Right ventricle myocardium superior (tissue), 1 donor: Measurements from ENCODE around the gene TCP10L. TPM values are rescaled to one million over a fixed set of nuclear protein-coding genes. Genes with fewer than 3 reads are reported as not detected.
"Not testable (repeated sequence)": the region's sequence is repeated elsewhere in the genome, so short reads cannot be mapped to it uniquely, and the experiment has no call there.

Experiments
- ATAC-seq: fragments of 200-7000 bp; cut with Tn5 transposase; one replicate; pipeline ENCODE4 v1.9.1; 2020; ENCODE audit warnings: mild to moderate bottlenecking; ENCODE audit not compliant: poor library complexity
- DNase-seq: peaks from one replicate; pipeline ENCODE4 v3.0.0-alpha.2; 2020
- intact Hi-C: fragments of 100-400 bp; cut with DNase I; formaldehyde crosslinking; loops from one replicate; pipeline ENCODE4 v1.11.2; 2022
- total RNA-seq: library from RNA; stranded (reverse); fragmentation: NEBNext Ultra II Directional; extraction: Animal tissue kit (Norgen Biotek cat#: 25700); gene quantifications from one replicate; pipeline ENCODE4 v1.2.1, GENCODE V29; 2021
- donor health status: DM: no; HTN: yes; CAD: no; lungs with severe emphysema.

Gene TCP10L
- total RNA-seq, 1 donor from 2014 or later, result 2.4 TPM

- DNase-seq (no peak), ATAC-seq (no peak)
- intact Hi-C loops, result no loop called here
Observed at GRCh38 chr21:32562915-32563314, 22.4 kb downstream of the TCP10L start.

GRCh38 chr21:32562426-32562825 lies 22.9 kb downstream of the TCP10L start:
- DNase-seq (no peak), ATAC-seq (peak; percentile 67)
- intact Hi-C loops, result no loop called here

GRCh38 chr21:32561476-32561875 lies 23.8 kb downstream of the TCP10L start:
- DNase-seq, intact Hi-C loops, ATAC-seq: not testable (repeated sequence)

- intact Hi-C loops, result no loop called here
- ATAC-seq (no peak), DNase-seq (no peak)
Observed at GRCh38 chr21:32560896-32561295, 24.4 kb downstream of the TCP10L start.

GRCh38 chr21:32559006-32559610 lies 26.2 kb downstream of the TCP10L start:
- DNase-seq, result no peak
- no peak for ATAC-seq
- intact Hi-C loops, result no loop called here

GRCh38 chr21:32558106-32558505 lies 27.2 kb downstream of the TCP10L start:
- DNase-seq (no peak), ATAC-seq (no peak)
- intact Hi-C loops, result no loop called here

GRCh38 chr21:32554832-32555638 lies 30.3 kb downstream of the TCP10L start:
- ATAC-seq (no peak), DNase-seq (no peak)
- intact Hi-C loops, result no loop called here

GRCh38 chr21:32549886-32550285 lies 35.4 kb downstream of the TCP10L start:
- no peak for ATAC-seq
- DNase-seq, result no peak
- intact Hi-C loops, result no loop called here

- intact Hi-C loops, result no loop called here
- no peak for ATAC-seq
- no peak for DNase-seq
Observed at GRCh38 chr21:32549440-32549839, 35.9 kb downstream of the TCP10L start.

- ATAC-seq (no peak), DNase-seq (no peak)
Observed at GRCh38 chr21:32548978-32549377, 36.3 kb downstream of the TCP10L start.

GRCh38 chr21:32547018-32547417 lies 38.3 kb downstream of the TCP10L start:
- ATAC-seq, result no peak
- intact Hi-C loops, result no loop called here
- DNase-seq, result no peak

More at GRCh38 chr21:32548978-32549377, 36.3 kb downstream of the TCP10L start:
- intact Hi-C loops, result no loop called here

GRCh38 chr21:32545948-32546441 lies 39.3 kb downstream of the TCP10L start:
- DNase-seq, result no peak
- no peak for ATAC-seq
- intact Hi-C loops, result no loop called here

GRCh38 chr21:32544697-32545096 lies 40.6 kb downstream of the TCP10L start:
- ATAC-seq, result no peak
- DNase-seq, result no peak
- intact Hi-C loops, result no loop called here

- intact Hi-C loops, result no loop called here
- ATAC-seq, result no peak
- no peak for DNase-seq
Observed at GRCh38 chr21:32543975-32544374, 41.3 kb downstream of the TCP10L start.

GRCh38 chr21:32543056-32543455 lies 42.3 kb downstream of the TCP10L start:
- DNase-seq, intact Hi-C loops, ATAC-seq: not testable (repeated sequence)

GRCh38 chr21:32539378-32539777 lies 45.9 kb downstream of the TCP10L start:
- no peak for DNase-seq
- ATAC-seq, result no peak
- intact Hi-C loops, result no loop called here

- DNase-seq (no peak), ATAC-seq (no peak)
- intact Hi-C loops, result no loop called here
Observed at GRCh38 chr21:32538147-32538792, 47.1 kb downstream of the TCP10L start.

GRCh38 chr21:32537569-32537881 lies 47.8 kb downstream of the TCP10L start:
- DNase-seq (no peak), ATAC-seq (no peak)
- intact Hi-C loops, result no loop called here

- no peak for ATAC-seq
- DNase-seq, result no peak
- intact Hi-C loops, result no loop called here
Observed at GRCh38 chr21:32535612-32536011, 49.7 kb downstream of the TCP10L start.

- ATAC-seq (no peak), DNase-seq (no peak)
- intact Hi-C loops, result no loop called here
Observed at GRCh38 chr21:32534113-32534512, 51.2 kb downstream of the TCP10L start.
